BLaER1 treated with 17β-estradiol and CSF1 and Interleukin-3, amounts not matched to agents 10 nM and 100 nM (cell line): ENCODE results near the gene TRAPPC2B.

Experiments
- H3K27ac ChIP-seq, 11 experiments: shearing (Covaris generic); formaldehyde crosslinking; 2 replicates each; pipeline ENCODE4 v1.8.1; 2022
- H3K27me3 ChIP-seq, 11 experiments: shearing (Covaris generic); formaldehyde crosslinking; 2 replicates each; pipeline ENCODE4 v1.8.1; 2022
- H3K36me3 ChIP-seq, 11 experiments: shearing (Covaris generic); formaldehyde crosslinking; 2 replicates each; pipeline ENCODE4 v1.8.1; 2022
- H3K4me1 ChIP-seq, 10 experiments: shearing (Covaris generic); formaldehyde crosslinking; 2 replicates each; pipeline ENCODE4 v1.8.1; 2022
- H3K4me2 ChIP-seq, 11 experiments: shearing (Covaris generic); formaldehyde crosslinking; 2 replicates each; pipeline ENCODE4 v1.8.1; 2022
- H3K4me3 ChIP-seq, 10 experiments: shearing (Covaris generic); formaldehyde crosslinking; 2 replicates each; pipeline ENCODE4 v1.8.1; 2022
- H3K9ac ChIP-seq, 11 experiments: shearing (Covaris generic); formaldehyde crosslinking; 2 replicates each; pipeline ENCODE4 v1.8.1; 2022
- H3K9me3 ChIP-seq, 11 experiments: shearing (Covaris generic); formaldehyde crosslinking; replicated peaks in 1 of 11; 2 replicates each; pipeline ENCODE4 v1.8.1; 2022
- H4K20me1 ChIP-seq, 11 experiments: shearing (Covaris generic); formaldehyde crosslinking; 2 replicates each; pipeline ENCODE4 v1.8.1; 2022
- Cebpa-rat ChIP-seq, 11 experiments: shearing (Covaris generic); IDR thresholded peaks; 2 replicates each; pipeline ENCODE4 v1.8.1; 2022

The TRAPPC2B gene

DNA sequence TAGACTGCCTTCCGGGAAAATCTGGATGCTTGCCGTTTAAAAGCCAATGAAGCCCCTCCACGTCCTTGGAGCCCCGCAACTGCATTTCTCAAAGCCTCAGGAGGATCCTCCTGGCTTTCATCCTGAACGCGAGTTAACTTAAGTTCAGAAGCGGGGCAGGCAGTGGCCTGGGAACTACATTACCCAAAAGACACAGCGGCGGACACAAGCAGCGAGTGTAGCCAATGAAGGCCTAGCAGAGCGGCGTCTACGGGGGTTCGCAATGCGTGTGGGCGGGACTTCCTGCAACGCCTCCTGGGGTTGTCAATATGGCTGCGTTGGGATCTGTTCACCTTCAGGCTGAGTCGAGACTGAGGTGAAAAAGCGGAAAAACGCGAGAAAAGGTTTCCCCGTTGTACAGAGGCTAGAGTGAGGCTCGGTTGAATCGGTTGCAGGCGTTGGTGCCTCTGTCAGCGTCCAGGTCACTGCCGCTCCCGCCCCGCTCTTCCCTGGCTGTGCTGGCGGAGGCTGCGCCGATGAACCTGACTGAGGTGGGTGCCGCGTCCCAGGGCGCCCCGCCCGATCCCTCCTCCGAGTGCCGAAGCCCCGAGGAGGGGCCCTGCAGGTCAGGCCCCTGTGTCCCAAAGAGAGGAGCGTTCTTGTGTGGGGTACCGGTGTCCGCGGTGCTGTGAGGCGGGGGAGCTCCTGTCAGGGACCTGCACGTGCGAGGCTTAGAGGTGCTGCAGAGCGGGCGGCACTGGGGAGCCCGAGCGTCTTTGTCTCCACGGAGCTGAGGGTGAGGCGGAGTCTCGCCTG, 47.7 kb downstream of the TRAPPC2B start, which contains the start of gene ZNF17:
Gene ZNF17, plus strand, starts transcription at position 285 of the 795 bp plus-strand sequence. CDS start 2,455 bp downstream, outside the sequence.
- H3K36me3 ChIP-seq, result peaks cover 18 to 33% (median 28%) of the 10 kb centered on the region in 11 experiments
- no peak for TF ChIP-seq Cebpa-rat (IDR thresholded peaks at IDR 0.05)

More for the DNA sequence above, 47.7 kb downstream of the TRAPPC2B start, which contains the start of gene ZNF17:
- H4K20me1 ChIP-seq, result peaks cover 0 to 22% (median 0%) of the 10 kb centered on the region in 11 experiments; a peak in 5 of 22 replicates
- peak within 1 kb of the TSS; percentile 22 to 76 (median 70); a peak in 21 of 22 replicates for H3K27ac ChIP-seq
- H3K9me3 ChIP-seq, result no peaks in the 10 kb centered on the region
- no peaks in the 10 kb centered on the region for H3K27me3 ChIP-seq
- H3K9ac ChIP-seq, result peak within 1 kb of the TSS; percentile 83 to 91 (median 87)
- peak within 1 kb of the TSS; percentile 87 to 99 (median 94) for H3K4me3 ChIP-seq
- peaks cover 12 to 17% (median 15%) of the 10 kb centered on the region in 10 experiments for H3K4me1 ChIP-seq
- H3K4me2 ChIP-seq, result peak within 1 kb of the TSS; percentile 87 to 99 (median 96)
